Sigmoid colon (tissue), 3 donors: ENCODE results near the gene KLHDC7B.

ENCODE experiments used
- POLR2A ChIP-seq, 2 donors: fragments of 450-650 bp; IDR thresholded peaks; one replicate each; pipeline ENCODE4 v1.6.1; 2016; ENCODE audit warnings: antibody characterized with exemption in 2 of 2, mild to moderate bottlenecking in 2 of 2, moderate library complexity in 2 of 2
- TF ChIP-seq, protein P1 (sequence below), 4 experiments: fragments of 450-650 bp in 3 of 4; fragments of 200-600 bp in 1 of 4; IDR thresholded peaks; one replicate each; pipeline ENCODE4 v1.5.1; 2016 to 2019; ENCODE audit warnings: antibody characterized with exemption in 4 of 4, mild to moderate bottlenecking in 3 of 4, moderate library complexity in 2 of 4

DNA sequence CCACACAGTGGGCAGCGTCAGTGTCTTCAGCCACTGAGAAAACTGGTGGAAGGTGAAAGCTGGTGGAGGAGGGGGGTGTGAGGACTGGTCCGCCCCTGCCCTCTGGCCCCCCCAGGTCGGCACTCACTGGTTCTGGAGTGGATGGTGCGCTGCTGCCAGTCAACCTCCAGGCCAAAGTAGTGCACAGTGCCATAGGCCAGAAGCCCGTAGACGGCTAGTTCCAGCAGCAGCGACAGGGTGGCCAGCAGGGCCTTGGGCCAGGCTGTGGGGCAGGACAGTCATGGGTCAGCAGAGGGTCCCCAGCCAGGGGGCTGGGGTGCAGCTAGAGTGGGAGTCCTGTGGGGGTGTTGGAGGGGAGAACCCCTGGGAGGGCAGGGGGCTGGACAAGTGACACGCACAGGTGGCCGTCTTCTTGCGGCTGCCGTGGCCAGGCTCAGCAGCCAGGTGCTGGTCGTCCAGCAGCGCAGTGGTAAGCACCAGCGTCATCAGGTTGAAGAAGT, 40.4 kb upstream of the KLHDC7B start:
- TF ChIP-seq, protein P1, sequence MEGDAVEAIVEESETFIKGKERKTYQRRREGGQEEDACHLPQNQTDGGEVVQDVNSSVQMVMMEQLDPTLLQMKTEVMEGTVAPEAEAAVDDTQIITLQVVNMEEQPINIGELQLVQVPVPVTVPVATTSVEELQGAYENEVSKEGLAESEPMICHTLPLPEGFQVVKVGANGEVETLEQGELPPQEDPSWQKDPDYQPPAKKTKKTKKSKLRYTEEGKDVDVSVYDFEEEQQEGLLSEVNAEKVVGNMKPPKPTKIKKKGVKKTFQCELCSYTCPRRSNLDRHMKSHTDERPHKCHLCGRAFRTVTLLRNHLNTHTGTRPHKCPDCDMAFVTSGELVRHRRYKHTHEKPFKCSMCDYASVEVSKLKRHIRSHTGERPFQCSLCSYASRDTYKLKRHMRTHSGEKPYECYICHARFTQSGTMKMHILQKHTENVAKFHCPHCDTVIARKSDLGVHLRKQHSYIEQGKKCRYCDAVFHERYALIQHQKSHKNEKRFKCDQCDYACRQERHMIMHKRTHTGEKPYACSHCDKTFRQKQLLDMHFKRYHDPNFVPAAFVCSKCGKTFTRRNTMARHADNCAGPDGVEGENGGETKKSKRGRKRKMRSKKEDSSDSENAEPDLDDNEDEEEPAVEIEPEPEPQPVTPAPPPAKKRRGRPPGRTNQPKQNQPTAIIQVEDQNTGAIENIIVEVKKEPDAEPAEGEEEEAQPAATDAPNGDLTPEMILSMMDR (IDR thresholded peaks at IDR 0.05), result no peak
- TF ChIP-seq POLR2A (IDR thresholded peaks at IDR 0.05), result no peak
